OCI-LY1 (cell line): ENCODE measurements around the gene HCK.

Experiments
- H2AFZ ChIP-seq: fragments of 200-600 bp; sonication (generic), shearing (Covaris generic); 2 replicates; pipeline ENCODE4 v1.6.0; 2014; ENCODE audit warnings: antibody characterized with exemption, mild to moderate bottlenecking, low read length
- H3F3A ChIP-seq: fragments of 200-600 bp; sonication (generic), shearing (Covaris generic); 2 replicates; pipeline ENCODE4 v1.6.0; 2014; ENCODE audit warnings: mild to moderate bottlenecking, antibody characterized with exemption, low read length, moderate library complexity; ENCODE audit not compliant: insufficient read depth
- H3K27ac ChIP-seq: fragments of 200-600 bp; sonication (generic); 2 replicates; pipeline ENCODE4 v1.5.1; 2014; ENCODE audit warnings: low read length, mixed run types, mild to moderate bottlenecking, low read depth; ENCODE audit not compliant: poor library complexity, severe bottlenecking
- H3K27me3 ChIP-seq: fragments of 200-600 bp; sonication (generic); 2 replicates; pipeline ENCODE4 v1.6.0; 2014; ENCODE audit warnings: antibody characterized with exemption, mild to moderate bottlenecking, low read length, moderate library complexity; ENCODE audit not compliant: insufficient read depth
- H3K36me3 ChIP-seq: fragments of 200-600 bp; sonication (generic); 2 replicates; pipeline ENCODE4 v1.6.1; 2014; ENCODE audit warnings: mild to moderate bottlenecking, antibody characterized with exemption, low read length, moderate library complexity, mixed read lengths; ENCODE audit not compliant: insufficient read depth
- H3K4me1 ChIP-seq: fragments of 200-600 bp; sonication (generic); 2 replicates; pipeline ENCODE4 v1.5.1; 2014; ENCODE audit warnings: mild to moderate bottlenecking, low read length, moderate library complexity; ENCODE audit not compliant: insufficient read depth, severe bottlenecking
- H3K4me2 ChIP-seq: fragments of 200-600 bp; sonication (generic), shearing (Covaris generic); 2 replicates; pipeline ENCODE4 v1.6.1; 2014; ENCODE audit warnings: low read length
- H3K4me3 ChIP-seq: fragments of 200-600 bp; sonication (generic); 2 replicates; pipeline ENCODE4 v1.5.1; 2014; ENCODE audit warnings: low read length, low read depth, mild to moderate bottlenecking, mixed read lengths; ENCODE audit not compliant: poor library complexity, severe bottlenecking
- H3K79me2 ChIP-seq: fragments of 200-600 bp; shearing (Covaris generic); 2 replicates; pipeline ENCODE4 v1.6.1; 2016; ENCODE audit warnings: mixed run types, low read length, mixed read lengths; ENCODE audit not compliant: insufficient read depth
- H3K9ac ChIP-seq: fragments of 200-600 bp; sonication (generic), shearing (Covaris generic); 2 replicates; pipeline ENCODE4 v1.6.1; 2014; ENCODE audit warnings: mild to moderate bottlenecking, low read length, mixed read lengths
- H3K9me2 ChIP-seq: fragments of 200-600 bp; sonication (generic), shearing (Covaris generic); 2 replicates; pipeline ENCODE4 v1.6.1; 2014; ENCODE audit warnings: low read depth, mild to moderate bottlenecking, low read length, mixed read lengths
- H3K9me3 ChIP-seq: fragments of 200-600 bp; shearing (Covaris generic); 2 replicates; pipeline ENCODE4 v1.6.1; 2014; ENCODE audit warnings: low read length, mixed read lengths
- H4K20me1 ChIP-seq: fragments of 200-600 bp; sonication (generic), shearing (Covaris generic); 2 replicates; pipeline ENCODE4 v1.6.0; 2016; ENCODE audit warnings: mild to moderate bottlenecking, low read length; ENCODE audit not compliant: insufficient read depth
- EZH2 ChIP-seq: fragments of 200-600 bp; sonication (generic), shearing (Covaris generic); IDR thresholded peaks from 2 replicates; pipeline ENCODE4 v1.8.0; 2017; ENCODE audit warnings: borderline replicate concordance, mixed run types, mild to moderate bottlenecking, antibody characterized with exemption, low read length, moderate library complexity, mixed read lengths
- TF ChIP-seq, protein P1 (sequence below): fragments of 200-600 bp; sonication (generic), shearing (Covaris generic); IDR thresholded peaks from 2 replicates; pipeline ENCODE4 v1.5.1; 2017; ENCODE audit warnings: mild to moderate bottlenecking, antibody characterized with exemption, low read length, moderate library complexity, mixed read lengths

The HCK gene

DNA sequence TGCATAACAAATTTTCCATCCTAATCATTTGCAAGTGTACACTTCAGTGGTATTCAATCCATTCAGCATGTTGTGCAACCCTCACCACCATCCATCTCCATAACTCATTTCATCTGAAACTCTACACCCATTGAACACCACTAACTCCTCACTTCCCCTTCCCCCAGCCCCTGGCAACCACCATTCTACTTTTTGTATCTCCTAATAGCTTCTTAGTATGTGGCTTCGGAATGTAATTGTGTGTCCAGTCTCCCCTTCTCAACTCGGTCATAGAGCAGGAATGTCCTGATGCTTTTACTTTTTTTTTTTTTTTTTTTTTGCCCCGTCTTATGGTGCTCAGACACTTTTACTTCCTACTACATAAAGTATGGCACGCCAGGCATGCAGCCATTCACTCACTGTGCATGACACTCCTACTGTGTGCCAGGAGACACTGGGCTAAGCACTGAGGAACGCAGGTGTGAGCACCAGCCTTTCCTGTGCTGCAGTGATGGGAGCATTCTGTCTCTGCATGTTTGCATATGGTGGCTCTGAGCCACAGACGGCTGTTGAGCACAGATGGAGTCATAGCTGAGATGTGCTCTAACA, 15.3 kb downstream of the HCK start:
- no peaks in the 10 kb centered on the region for H3K36me3 ChIP-seq
- TF ChIP-seq, protein P1, sequence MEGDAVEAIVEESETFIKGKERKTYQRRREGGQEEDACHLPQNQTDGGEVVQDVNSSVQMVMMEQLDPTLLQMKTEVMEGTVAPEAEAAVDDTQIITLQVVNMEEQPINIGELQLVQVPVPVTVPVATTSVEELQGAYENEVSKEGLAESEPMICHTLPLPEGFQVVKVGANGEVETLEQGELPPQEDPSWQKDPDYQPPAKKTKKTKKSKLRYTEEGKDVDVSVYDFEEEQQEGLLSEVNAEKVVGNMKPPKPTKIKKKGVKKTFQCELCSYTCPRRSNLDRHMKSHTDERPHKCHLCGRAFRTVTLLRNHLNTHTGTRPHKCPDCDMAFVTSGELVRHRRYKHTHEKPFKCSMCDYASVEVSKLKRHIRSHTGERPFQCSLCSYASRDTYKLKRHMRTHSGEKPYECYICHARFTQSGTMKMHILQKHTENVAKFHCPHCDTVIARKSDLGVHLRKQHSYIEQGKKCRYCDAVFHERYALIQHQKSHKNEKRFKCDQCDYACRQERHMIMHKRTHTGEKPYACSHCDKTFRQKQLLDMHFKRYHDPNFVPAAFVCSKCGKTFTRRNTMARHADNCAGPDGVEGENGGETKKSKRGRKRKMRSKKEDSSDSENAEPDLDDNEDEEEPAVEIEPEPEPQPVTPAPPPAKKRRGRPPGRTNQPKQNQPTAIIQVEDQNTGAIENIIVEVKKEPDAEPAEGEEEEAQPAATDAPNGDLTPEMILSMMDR: no peak
- TF ChIP-seq EZH2: no peak

DNA sequence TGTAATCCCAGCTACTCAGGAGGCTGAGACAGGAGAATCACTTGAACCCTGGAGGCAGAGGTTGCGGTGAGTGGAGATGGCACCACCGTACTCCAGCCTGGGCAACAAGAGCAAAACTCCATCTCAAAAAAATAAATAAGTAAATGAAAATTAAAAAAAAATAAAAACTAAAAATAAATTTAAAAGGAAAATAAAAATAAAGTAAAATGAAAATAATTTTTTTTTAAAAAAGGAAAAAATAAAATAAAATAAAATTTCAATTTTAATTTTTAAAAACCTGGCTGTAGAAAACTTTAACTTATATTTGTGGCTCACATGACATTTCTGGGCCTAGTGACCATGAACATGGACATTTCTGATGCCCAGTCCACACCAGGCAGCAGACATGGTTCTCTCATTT, 16.1 kb downstream of the HCK start:
- H3K9ac ChIP-seq: no peak overlapping the region
- H3K4me3 ChIP-seq: no peak overlapping the region
- no peaks in the 10 kb centered on the region for H4K20me1 ChIP-seq
- TF ChIP-seq, protein P1: no peak
- TF ChIP-seq EZH2: no peak
- no peaks in the 10 kb centered on the region; the same call in 1 of the 2 replicates for H3K27me3 ChIP-seq
- H3K79me2 ChIP-seq: no peaks in the 10 kb centered on the region
- no peaks in the 10 kb centered on the region for H3K9me2 ChIP-seq
- no peak overlapping the region for H3K4me2 ChIP-seq
- no peaks in the 10 kb centered on the region for H3K36me3 ChIP-seq
- H3K4me1 ChIP-seq: peaks cover 4% of the 10 kb centered on the region
- H3K9me3 ChIP-seq: no peaks in the 10 kb centered on the region
- no peak overlapping the region for H2AFZ ChIP-seq
- no peak overlapping the region for H3K27ac ChIP-seq
- H3F3A ChIP-seq: no peaks in the 10 kb centered on the region

More for the DNA sequence above, 15.3 kb downstream of the HCK start:
- H3K27ac ChIP-seq: no peak overlapping the region
- H2AFZ ChIP-seq: no peak overlapping the region
- peaks cover 4% of the 10 kb centered on the region for H3K4me1 ChIP-seq
- H3F3A ChIP-seq: no peaks in the 10 kb centered on the region
- H3K9me3 ChIP-seq: no peaks in the 10 kb centered on the region
- H3K9ac ChIP-seq: no peak overlapping the region
- H3K4me3 ChIP-seq: no peak overlapping the region
- H3K27me3 ChIP-seq: no peaks in the 10 kb centered on the region; the same call in 1 of the 2 replicates
- H3K4me2 ChIP-seq: no peak overlapping the region
- H3K9me2 ChIP-seq: no peaks in the 10 kb centered on the region
- H4K20me1 ChIP-seq: no peaks in the 10 kb centered on the region
- H3K79me2 ChIP-seq: no peaks in the 10 kb centered on the region

DNA sequence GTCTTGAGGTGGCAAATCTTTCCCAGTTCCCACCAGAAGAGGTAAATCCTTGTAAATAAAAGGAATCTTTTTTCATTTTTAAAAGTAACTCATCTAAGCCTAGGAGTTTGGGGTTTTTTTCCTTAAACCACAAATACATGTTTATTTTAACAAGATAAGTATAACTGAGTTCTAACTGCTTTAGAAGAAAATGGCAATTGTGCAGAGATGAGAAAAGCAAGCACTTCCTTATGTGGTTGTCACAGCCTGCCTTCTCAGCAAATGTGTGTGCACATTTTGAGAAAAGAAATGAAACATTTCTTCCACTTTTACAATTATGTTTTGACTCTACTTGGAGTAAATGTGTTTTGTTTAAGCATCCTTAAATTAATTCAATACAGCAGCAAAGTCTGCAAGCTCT, 17.7 kb downstream of the HCK start:
- Histone ChIP-seq H3K9me3 (no peaks in the 10 kb centered on the region), H3K4me1 (peaks cover 4% of the 10 kb centered on the region), H4K20me1 (no peaks in the 10 kb centered on the region), H3K27ac (no peak overlapping the region), H3K4me3 (no peak overlapping the region), H3K79me2 (no peaks in the 10 kb centered on the region), H3K9me2 (no peaks in the 10 kb centered on the region), H3F3A (no peaks in the 10 kb centered on the region), H3K4me2 (no peak overlapping the region), H2AFZ (no peak overlapping the region), H3K36me3 (no peaks in the 10 kb centered on the region), H3K9ac (no peak overlapping the region), H3K27me3 (no peaks in the 10 kb centered on the region; the same call in 1 of the 2 replicates)
- no peak for TF ChIP-seq EZH2
- TF ChIP-seq, protein P1: no peak
